Measurements from ENCODE around the gene TRIM44.

DNA sequence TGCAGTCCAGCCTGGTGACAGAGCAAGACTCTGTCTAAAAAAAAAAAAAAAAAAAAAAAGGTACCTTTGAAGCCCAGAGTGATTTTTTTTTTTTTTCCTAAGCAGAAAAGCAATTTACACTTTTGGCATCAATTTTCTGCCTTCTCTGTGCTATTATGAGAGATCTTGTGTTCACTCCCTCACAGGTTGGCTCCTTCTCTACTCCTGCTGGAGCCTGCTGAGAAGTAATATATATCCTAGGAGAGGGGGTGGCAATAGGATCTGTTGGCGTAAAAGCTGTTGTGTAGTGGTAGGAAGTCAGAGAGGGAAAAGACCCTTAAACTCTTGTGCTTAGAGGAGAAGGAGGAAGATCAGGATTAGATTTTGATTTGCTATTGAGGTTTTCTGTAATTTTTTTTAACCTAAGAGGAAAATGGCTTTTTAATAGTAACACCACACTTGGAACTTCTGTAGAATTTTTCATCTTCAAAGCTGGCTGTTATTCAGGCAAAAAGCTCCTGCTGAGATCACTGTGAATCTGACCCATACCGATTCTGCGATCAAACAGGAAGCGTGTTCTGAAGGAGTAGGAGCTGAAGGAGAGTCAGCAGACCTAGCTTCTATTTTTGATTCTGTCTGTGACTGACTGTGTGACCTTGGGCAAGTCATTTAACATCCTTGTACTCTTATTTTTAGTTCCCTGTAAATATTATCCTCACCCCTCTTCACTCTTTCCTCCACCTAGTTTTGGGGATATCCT lies 77.7 kb downstream of the TRIM44 start:
- TF ChIP-seq, protein P1, sequence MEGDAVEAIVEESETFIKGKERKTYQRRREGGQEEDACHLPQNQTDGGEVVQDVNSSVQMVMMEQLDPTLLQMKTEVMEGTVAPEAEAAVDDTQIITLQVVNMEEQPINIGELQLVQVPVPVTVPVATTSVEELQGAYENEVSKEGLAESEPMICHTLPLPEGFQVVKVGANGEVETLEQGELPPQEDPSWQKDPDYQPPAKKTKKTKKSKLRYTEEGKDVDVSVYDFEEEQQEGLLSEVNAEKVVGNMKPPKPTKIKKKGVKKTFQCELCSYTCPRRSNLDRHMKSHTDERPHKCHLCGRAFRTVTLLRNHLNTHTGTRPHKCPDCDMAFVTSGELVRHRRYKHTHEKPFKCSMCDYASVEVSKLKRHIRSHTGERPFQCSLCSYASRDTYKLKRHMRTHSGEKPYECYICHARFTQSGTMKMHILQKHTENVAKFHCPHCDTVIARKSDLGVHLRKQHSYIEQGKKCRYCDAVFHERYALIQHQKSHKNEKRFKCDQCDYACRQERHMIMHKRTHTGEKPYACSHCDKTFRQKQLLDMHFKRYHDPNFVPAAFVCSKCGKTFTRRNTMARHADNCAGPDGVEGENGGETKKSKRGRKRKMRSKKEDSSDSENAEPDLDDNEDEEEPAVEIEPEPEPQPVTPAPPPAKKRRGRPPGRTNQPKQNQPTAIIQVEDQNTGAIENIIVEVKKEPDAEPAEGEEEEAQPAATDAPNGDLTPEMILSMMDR (conservative IDR thresholded peaks at IDR 0.05), result no peak
- TF ChIP-seq ZFX (IDR thresholded peaks at IDR 0.05), result no peak

All from C4-2B (cell line).